Lower lobe of right lung (tissue), 2 donors: ENCODE measurements around the gene GSK3B. TPM values are rescaled to one million over a fixed set of nuclear protein-coding genes. Genes with fewer than 3 reads are reported as not detected.
"Not testable (repeated sequence)": the region's sequence is repeated elsewhere in the genome, so short reads cannot be mapped to it uniquely, and the experiment has no call there.

Experiments used
- ATAC-seq, 2 donors: fragments of 200-7000 bp; cut with Tn5 transposase; one replicate each; pipeline ENCODE4 v1.9.1; 2020 to 2022; ENCODE audit warnings: mild to moderate bottlenecking in 2 of 2, moderate library complexity in 2 of 2
- DNase-seq: peaks from one replicate; pipeline ENCODE4 v3.0.0-alpha.2; 2020
- H3K27ac ChIP-seq: fragments of 200-600 bp; one replicate; pipeline ENCODE4 v1.8.0; 2022
- H3K27me3 ChIP-seq: fragments of 200-600 bp; one replicate; pipeline ENCODE4 v1.8.0; 2022; ENCODE audit warnings: low read depth
- H3K36me3 ChIP-seq: fragments of 200-600 bp; one replicate; pipeline ENCODE4 v1.8.0; 2022; ENCODE audit warnings: mild to moderate bottlenecking
- H3K4me1 ChIP-seq: fragments of 200-600 bp; one replicate; pipeline ENCODE4 v1.8.0; 2022
- H3K4me3 ChIP-seq: fragments of 200-600 bp; one replicate; pipeline ENCODE4 v1.8.0; 2022; ENCODE audit warnings: mild to moderate bottlenecking
- H3K9me3 ChIP-seq: fragments of 200-600 bp; one replicate; pipeline ENCODE4 v1.8.0; 2022
- CTCF ChIP-seq: fragments of 200-600 bp; IDR thresholded peaks from one replicate; pipeline ENCODE4 v1.8.0; 2022; ENCODE audit warnings: antibody characterized with exemption, mild to moderate bottlenecking
- intact Hi-C: fragments of 100-400 bp; cut with DNase I; formaldehyde crosslinking; loops from one replicate; pipeline ENCODE4 v1.11.0; 2022
- total RNA-seq: library from RNA; stranded (reverse); fragmentation: NEBNext Ultra II Directional; extraction: Animal tissue kit (Norgen Biotek cat#: 25700); gene quantifications from one replicate; pipeline ENCODE4 v1.2.1, GENCODE V29; 2021
- donor health status: DM: no; HTN: yes; CAD: no; lungs with severe emphysema.

The GSK3B gene
- total RNA-seq, 1 donor from 2014 or later: 48.4 TPM

DNA sequence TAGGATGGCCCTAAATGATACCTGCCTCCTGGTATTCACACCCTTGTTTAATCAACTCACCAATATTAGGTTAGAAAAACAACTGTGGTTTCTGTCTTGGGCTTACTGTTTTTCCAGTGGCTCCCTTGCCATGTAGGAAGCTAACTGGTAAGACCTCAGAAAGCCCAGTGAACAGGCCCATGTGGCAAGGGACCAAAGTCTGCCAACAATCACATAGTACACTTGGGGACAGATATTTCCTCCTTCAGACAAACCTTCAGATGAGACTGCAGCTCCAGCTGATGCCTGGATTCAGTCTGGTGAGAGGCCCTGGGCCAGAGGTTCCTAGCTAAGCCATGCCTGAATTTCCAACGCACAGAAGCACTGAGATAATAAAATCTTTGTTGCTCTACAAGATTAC lies 96.1 kb downstream of the GSK3B start:
- intact Hi-C loops: no loop called here
- no peak for TF ChIP-seq CTCF
- DNase-seq: no peak
- Histone ChIP-seq H3K27ac (no peak overlapping the region), H3K36me3 (no peaks in the 10 kb centered on the region), H3K4me3 (no peak overlapping the region), H3K27me3 (no peaks in the 10 kb centered on the region), H3K4me1 (no peaks in the 10 kb centered on the region), H3K9me3 (no peaks in the 10 kb centered on the region)
- no peak for ATAC-seq

DNA sequence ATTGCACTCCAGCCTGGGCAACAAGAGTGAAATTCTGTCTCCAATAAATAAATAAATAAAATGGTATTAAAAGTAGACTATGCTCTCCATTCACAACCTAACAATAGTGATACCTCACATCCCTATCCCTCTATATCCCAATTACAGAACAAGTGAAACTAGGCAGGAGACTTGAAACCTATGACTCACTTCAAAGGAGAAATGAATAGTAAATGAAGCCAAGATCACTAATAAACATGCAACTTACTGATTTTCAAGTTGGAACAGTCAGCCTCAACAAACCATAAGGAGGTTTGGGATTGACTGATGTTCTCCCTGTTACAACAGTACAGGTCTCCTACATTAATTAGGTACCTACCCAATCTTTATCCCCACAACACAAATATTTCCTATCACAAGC lies 103.4 kb downstream of the GSK3B start:
- no peak for TF ChIP-seq CTCF
- H3K9me3 ChIP-seq: peaks cover 10% of the 10 kb centered on the region
- peaks cover 8% of the 10 kb centered on the region for H3K4me1 ChIP-seq
- intact Hi-C loops: no loop called here
- ATAC-seq (peak in 1 of 2 donors; percentile 35), DNase-seq (no peak)
- H3K36me3 ChIP-seq: no peaks in the 10 kb centered on the region
- H3K4me3 ChIP-seq: no peak overlapping the region
- H3K27me3 ChIP-seq: no peaks in the 10 kb centered on the region
- H3K27ac ChIP-seq: no peak overlapping the region

- Histone ChIP-seq H3K36me3 (no peaks in the 10 kb centered on the region), H3K4me1 (peaks cover 8% of the 10 kb centered on the region), H3K4me3 (no peak overlapping the region), H3K27ac (no peak overlapping the region), H3K27me3 (no peaks in the 10 kb centered on the region), H3K9me3 (peaks cover 18% of the 10 kb centered on the region)
- ATAC-seq (no peak), DNase-seq (no peak)
- intact Hi-C loops: no loop called here
- TF ChIP-seq CTCF: no peak
Measured at GRCh38 chr3:119989981-119990655, 104.1 kb downstream of the GSK3B start.

- H3K4me1 ChIP-seq, H3K27me3 ChIP-seq, ATAC-seq, H3K4me3 ChIP-seq, H3K36me3 ChIP-seq, intact Hi-C loops, DNase-seq, H3K27ac ChIP-seq: not testable (repeated sequence)
- peaks cover 24% of the 10 kb centered on the region for H3K9me3 ChIP-seq
Measured at GRCh38 chr3:119986812-119987211, 107.4 kb downstream of the GSK3B start.

DNA sequence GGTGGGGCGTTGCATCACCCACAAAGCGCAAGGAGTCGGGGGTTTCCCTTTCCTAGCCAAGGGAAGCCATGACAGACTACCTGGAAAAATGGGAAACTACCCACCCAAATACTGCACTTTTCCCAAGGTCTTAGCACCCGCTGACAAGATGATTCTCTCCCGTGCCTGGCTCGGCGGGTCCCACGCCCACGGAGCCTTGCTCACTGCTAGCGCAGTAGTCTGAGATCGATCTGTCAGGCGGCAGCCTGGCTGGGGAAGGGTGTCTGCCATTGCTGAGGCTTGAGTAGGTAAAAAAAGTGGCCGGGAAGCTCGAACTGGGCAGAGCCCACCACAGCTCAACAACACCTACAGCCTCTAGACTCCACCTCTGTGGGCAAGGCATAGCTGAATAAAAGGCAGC lies 112.9 kb downstream of the GSK3B start:
- intact Hi-C loops: no loop called here
- no peak for DNase-seq
- H3K4me1 ChIP-seq: no peaks in the 10 kb centered on the region

More for the DNA sequence above, 112.9 kb downstream of the GSK3B start:
- Histone ChIP-seq H3K27me3 (no peaks in the 10 kb centered on the region), H3K27ac (no peak overlapping the region), H3K36me3 (no peaks in the 10 kb centered on the region), H3K9me3 (peaks cover 17% of the 10 kb centered on the region), H3K4me3 (no peak overlapping the region)
- no peak for TF ChIP-seq CTCF
- ATAC-seq: no peak
